ENCODE results near the gene SMS.

- TF ChIP-seq CTCF (IDR thresholded peaks at IDR 0.05) (no peak), POLR2A (IDR thresholded peaks at IDR 0.05) (no peak)
Observed at GRCh38 chrX:21955403-21956189, 15.1 kb downstream of the SMS start.
